Vagina (tissue), 2 donors: ENCODE data around the gene SLC25A18. TPM values are rescaled to one million over a fixed set of nuclear protein-coding genes. Genes with fewer than 3 reads are reported as not detected.

ENCODE experiments used
- DNase-seq, 2 donors: peaks; one replicate each; pipeline ENCODE4 v3.0.0-alpha.2; 2017; ENCODE audit errors: extremely low spot score in 2 of 2
- H3K27ac ChIP-seq: fragments of 200-600 bp; sonication (generic); one replicate; pipeline ENCODE4 v1.5.1; 2019
- H3K27me3 ChIP-seq: fragments of 200-600 bp; sonication (generic); one replicate; pipeline ENCODE4 v1.5.1; 2019
- H3K36me3 ChIP-seq, 2 donors: fragments of 200-600 bp; sonication (generic); one replicate each; pipeline ENCODE4 v1.5.1; 2017 to 2019
- H3K4me1 ChIP-seq: fragments of 200-600 bp; sonication (generic); one replicate; pipeline ENCODE4 v1.5.1; 2019
- H3K4me3 ChIP-seq, 2 donors: fragments of 200-600 bp; sonication (generic); 1 replicate in 1 of 2; 2 replicates in 1 of 2; pipeline ENCODE4 v1.5.1; 2016 to 2019
- H3K9me3 ChIP-seq: fragments of 200-600 bp; sonication (generic); one replicate; pipeline ENCODE4 v1.5.1; 2019
- POLR2A ChIP-seq, 2 donors: fragments of 450-650 bp; IDR thresholded peaks; one replicate each; pipeline ENCODE4 v1.6.1; 2017; ENCODE audit warnings: antibody characterized with exemption in 2 of 2, mild to moderate bottlenecking in 2 of 2, moderate library complexity in 2 of 2
- POLR2AphosphoS5 ChIP-seq, 2 donors: sonication (generic); formaldehyde crosslinking; IDR thresholded peaks; one replicate each; pipeline ENCODE4 v1.9.0; 2017; ENCODE audit warnings: antibody characterized with exemption in 2 of 2, mild to moderate bottlenecking in 2 of 2, low read depth in 1 of 2; ENCODE audit not compliant: insufficient read depth in 1 of 2
- intact Hi-C: fragments of 100-400 bp; cut with DNase I; formaldehyde crosslinking; loops from one replicate; pipeline ENCODE4 v1.15.1; 2023
- total RNA-seq: library from RNA; depleted of rRNA; stranded (reverse); fragments of >200 nt; gene quantifications from one replicate; pipeline ENCODE4 v1.2.3, GENCODE V29; 2016
- TF ChIP-seq, protein P1 (sequence below), 3 experiments: fragments of 450-650 bp in 2 of 3; fragments of 200-600 bp in 1 of 3; sonication (generic) in 1 of 3; IDR thresholded peaks; one replicate each; pipeline ENCODE4 v1.5.1; 2017 to 2019; ENCODE audit warnings: antibody characterized with exemption in 3 of 3, mild to moderate bottlenecking in 2 of 3, moderate library complexity in 2 of 3

SLC25A18 gene
- total RNA-seq, 1 donor from 2014 or later = 5.9 TPM

DNA sequence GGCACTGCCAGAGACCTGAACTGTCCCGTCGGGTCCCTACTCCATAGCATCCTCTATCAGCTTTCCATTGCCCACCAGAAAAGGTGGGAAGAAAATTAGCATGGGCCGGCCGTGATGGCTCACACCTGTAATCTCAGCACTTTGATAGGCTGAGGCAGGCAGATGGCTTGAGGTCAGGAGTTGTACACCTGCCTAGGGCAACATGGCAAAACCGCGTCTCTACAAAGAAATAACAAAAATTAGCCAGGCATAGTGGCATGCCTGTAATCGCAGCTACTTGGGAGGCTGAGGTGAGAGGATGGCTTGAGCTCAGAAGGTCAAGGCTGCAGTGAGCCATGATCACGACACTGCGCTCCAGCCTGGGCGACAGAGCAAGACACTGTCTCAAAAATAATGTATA lies 3.5 kb downstream of the SLC25A18 start:
- no peaks in the 10 kb centered on the region for H3K9me3 ChIP-seq
- intact Hi-C loops = no loop called here
- no peak for TF ChIP-seq POLR2AphosphoS5 (IDR thresholded peaks at IDR 0.05; ENCODE audit: insufficient read depth in 1 of 2, low read depth in 1 of 2)
- TF ChIP-seq, protein P1, sequence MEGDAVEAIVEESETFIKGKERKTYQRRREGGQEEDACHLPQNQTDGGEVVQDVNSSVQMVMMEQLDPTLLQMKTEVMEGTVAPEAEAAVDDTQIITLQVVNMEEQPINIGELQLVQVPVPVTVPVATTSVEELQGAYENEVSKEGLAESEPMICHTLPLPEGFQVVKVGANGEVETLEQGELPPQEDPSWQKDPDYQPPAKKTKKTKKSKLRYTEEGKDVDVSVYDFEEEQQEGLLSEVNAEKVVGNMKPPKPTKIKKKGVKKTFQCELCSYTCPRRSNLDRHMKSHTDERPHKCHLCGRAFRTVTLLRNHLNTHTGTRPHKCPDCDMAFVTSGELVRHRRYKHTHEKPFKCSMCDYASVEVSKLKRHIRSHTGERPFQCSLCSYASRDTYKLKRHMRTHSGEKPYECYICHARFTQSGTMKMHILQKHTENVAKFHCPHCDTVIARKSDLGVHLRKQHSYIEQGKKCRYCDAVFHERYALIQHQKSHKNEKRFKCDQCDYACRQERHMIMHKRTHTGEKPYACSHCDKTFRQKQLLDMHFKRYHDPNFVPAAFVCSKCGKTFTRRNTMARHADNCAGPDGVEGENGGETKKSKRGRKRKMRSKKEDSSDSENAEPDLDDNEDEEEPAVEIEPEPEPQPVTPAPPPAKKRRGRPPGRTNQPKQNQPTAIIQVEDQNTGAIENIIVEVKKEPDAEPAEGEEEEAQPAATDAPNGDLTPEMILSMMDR (IDR thresholded peaks at IDR 0.05) = no peak
- no peak for TF ChIP-seq POLR2A (IDR thresholded peaks at IDR 0.05)
- H3K4me3 ChIP-seq = no peak overlapping the region
- no peaks in the 10 kb centered on the region for H3K27me3 ChIP-seq
- no peak for DNase-seq
- no peaks in the 10 kb centered on the region for H3K36me3 ChIP-seq
- no peak overlapping the region for H3K27ac ChIP-seq
- H3K4me1 ChIP-seq = peaks cover 36% of the 10 kb centered on the region

DNA sequence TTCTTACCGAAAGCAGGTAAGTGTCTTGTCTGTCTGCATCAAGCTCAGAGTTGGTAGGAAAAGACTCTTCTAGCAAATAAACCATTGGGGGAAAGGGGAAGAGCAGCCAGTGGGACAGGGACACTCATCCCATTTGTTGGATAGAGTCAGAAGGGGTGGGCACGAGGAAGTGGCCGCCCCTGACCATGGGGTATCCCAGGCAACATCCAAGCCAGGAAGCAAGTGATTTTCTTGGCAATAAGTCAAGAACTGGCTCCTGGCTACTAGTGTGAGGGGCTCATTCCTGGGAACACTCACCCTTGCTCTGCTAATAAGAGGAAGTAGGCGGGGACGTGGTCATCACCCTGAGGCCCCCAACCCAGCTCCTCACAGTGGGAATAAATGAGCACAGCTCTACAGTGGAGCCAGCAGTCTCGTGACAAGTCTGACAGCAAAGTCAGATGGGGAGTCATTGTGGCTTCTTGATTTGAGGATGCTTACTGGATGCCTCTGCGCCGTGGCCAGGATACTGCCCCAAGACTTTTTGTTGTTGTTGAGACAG lies 6.7 kb downstream of the SLC25A18 start:
- DNase-seq = peak in 1 of 2 donors; percentile 90
- Histone ChIP-seq H3K4me3 (peak overlapping the region in 1 of 2 donors; percentile 9), H3K27ac (peak overlapping the region; percentile 66), H3K36me3 (no peaks in the 10 kb centered on the region), H3K27me3 (no peaks in the 10 kb centered on the region), H3K4me1 (peaks cover 25% of the 10 kb centered on the region), H3K9me3 (no peaks in the 10 kb centered on the region)
- intact Hi-C loops = loop anchor here (5.0 kb wide), 1 partner anchor 57 kb away; the partner anchor contains the start of gene ATP6V1E1
- TF ChIP-seq, protein P1 (IDR thresholded peaks at IDR 0.05) = no peak
- TF ChIP-seq POLR2A (IDR thresholded peaks at IDR 0.05) (no peak), POLR2AphosphoS5 (IDR thresholded peaks at IDR 0.05; ENCODE audit: insufficient read depth in 1 of 2, low read depth in 1 of 2) (no peak)

DNA sequence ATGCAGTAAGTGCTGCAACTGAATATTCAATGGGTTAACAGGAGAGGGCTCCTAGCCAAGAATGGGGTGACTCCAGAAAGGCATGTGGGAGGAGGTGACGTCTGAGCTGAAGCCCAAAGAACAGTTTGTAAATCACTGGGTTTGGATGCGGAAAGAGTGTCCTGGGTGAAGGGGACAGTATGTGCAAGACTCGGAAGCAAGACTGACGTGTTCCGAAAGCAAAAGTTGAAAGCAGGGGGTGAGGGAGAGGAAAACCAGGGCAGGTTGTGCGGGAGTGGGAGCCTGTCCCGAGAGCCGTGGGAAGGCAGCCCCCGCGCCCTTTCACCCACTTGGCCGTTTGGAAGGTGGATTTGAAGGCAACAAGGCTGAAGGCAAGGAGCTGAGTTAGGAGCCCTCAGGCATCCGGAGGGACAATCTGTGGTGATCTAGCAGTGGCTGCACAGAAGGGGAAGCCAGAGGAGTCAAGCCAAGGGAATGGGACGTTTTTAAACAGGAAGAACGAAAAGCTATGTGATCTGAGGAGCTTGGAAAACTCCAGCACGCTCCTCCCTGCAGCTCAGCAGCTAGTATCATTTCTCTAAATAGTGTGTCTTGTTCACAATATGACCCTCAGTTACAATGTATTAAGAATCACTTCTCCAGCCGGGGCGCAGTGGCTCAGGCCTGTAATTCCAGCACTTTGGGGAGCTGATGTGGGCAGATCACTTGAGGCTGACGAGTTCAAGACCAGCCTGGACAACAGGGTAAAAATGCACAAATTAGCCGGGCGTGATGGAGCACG lies 7.7 kb downstream of the SLC25A18 start:
- H3K27ac ChIP-seq = peak overlapping the region; percentile 66
- intact Hi-C loops = loop anchor here (5.0 kb wide), 1 partner anchor 56 kb away; the partner anchor contains the start of gene ATP6V1E1
- H3K4me3 ChIP-seq = peak overlapping the region; percentile 29 to 41
- peak in 1 of 2 donors; percentile 97 for DNase-seq
- TF ChIP-seq POLR2A (IDR thresholded peaks at IDR 0.05) (peak in 1 of 2 donors; percentile 51), POLR2AphosphoS5 (IDR thresholded peaks at IDR 0.05; ENCODE audit: insufficient read depth in 1 of 2, low read depth in 1 of 2) (peak; percentile 86 to 92)
- TF ChIP-seq, protein P1 (IDR thresholded peaks at IDR 0.05) = no peak
- H3K4me1 ChIP-seq = peaks cover 25% of the 10 kb centered on the region
- H3K27me3 ChIP-seq = no peaks in the 10 kb centered on the region
- H3K9me3 ChIP-seq = no peaks in the 10 kb centered on the region
- H3K36me3 ChIP-seq = no peaks in the 10 kb centered on the region

DNA sequence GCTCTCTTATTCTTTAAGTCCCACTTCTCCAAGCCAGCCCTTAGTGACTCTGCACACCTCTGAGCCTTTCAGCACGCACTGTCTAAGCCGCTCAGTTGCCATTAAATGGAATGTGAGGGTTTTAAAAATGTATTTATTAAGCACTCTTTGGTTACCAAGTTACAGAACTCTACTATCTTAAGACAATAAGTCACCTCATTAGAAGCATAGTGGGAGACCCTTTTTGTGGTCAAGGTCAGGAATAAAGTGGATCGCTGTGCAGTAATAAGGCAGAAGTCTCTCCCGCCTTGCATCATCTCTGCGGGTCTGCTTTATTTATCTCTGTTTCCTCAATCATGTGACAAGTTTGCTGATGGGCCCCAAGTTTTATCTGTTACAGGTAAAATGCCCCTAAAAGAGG lies 11.9 kb downstream of the SLC25A18 start:
- H3K4me1 ChIP-seq = peaks cover 14% of the 10 kb centered on the region
- H3K27me3 ChIP-seq = no peaks in the 10 kb centered on the region
- intact Hi-C loops = no loop called here
- H3K36me3 ChIP-seq = no peaks in the 10 kb centered on the region
- H3K4me3 ChIP-seq = no peak overlapping the region
- no peak overlapping the region for H3K27ac ChIP-seq
- no peaks in the 10 kb centered on the region for H3K9me3 ChIP-seq
- no peak for DNase-seq
- TF ChIP-seq POLR2AphosphoS5 (IDR thresholded peaks at IDR 0.05; ENCODE audit: insufficient read depth in 1 of 2, low read depth in 1 of 2) (no peak), POLR2A (IDR thresholded peaks at IDR 0.05) (no peak)
- TF ChIP-seq, protein P1 (IDR thresholded peaks at IDR 0.05) = no peak

DNA sequence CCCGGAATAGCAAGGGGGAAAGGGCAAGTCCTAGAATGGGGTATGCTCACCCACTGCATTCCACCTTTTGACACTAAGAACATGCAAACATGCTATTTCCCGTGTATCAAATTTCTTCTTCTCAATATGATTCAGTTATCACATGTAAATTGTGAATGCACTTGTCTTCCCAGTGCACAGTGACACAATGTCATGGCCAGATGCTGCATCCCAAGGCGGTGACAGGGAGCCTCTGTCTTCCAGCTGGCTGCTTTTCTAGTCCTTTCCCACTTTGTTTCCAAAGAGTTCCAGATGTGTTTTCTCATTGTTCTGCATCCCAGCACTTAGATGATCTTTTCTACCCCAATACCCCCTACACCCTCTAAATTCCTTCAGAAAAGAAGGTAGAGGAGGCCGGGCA lies 12.4 kb downstream of the SLC25A18 start:
- no peak overlapping the region for H3K4me3 ChIP-seq
- DNase-seq = no peak
- H3K9me3 ChIP-seq = no peaks in the 10 kb centered on the region
- H3K4me1 ChIP-seq = peaks cover 10% of the 10 kb centered on the region
- TF ChIP-seq POLR2AphosphoS5 (IDR thresholded peaks at IDR 0.05; ENCODE audit: insufficient read depth in 1 of 2, low read depth in 1 of 2) = no peak
- no peak for TF ChIP-seq POLR2A (IDR thresholded peaks at IDR 0.05)
- TF ChIP-seq, protein P1 (IDR thresholded peaks at IDR 0.05) = no peak
- H3K36me3 ChIP-seq = no peaks in the 10 kb centered on the region
- no peaks in the 10 kb centered on the region for H3K27me3 ChIP-seq
- intact Hi-C loops = no loop called here
- H3K27ac ChIP-seq = no peak overlapping the region
